Activated T-cell treated with anti-CD3 and anti-CD28 coated beads, Interleukin-2, amount 50 U/mL, for 72 hours (primary cell): ENCODE measurements around the gene ANKRD65. TPM values are rescaled to one million over a fixed set of nuclear protein-coding genes. Genes with fewer than 3 reads are reported as not detected.
A peak's percentile ranks its signal among the peaks of the same experiment; 100 is the strongest.
"Not testable (repeated sequence)": the region's sequence is repeated elsewhere in the genome, so short reads cannot be mapped to it uniquely, and the experiment has no call there.

ENCODE experiments used
- ATAC-seq, 2 donors: fragments of 150-1000 bp; cut with Tn5 transposase; replicated peaks in 1 of 2; 2 replicates each; pipeline ENCODE4 v1.10.0; 2021; ENCODE audit warnings: moderate library complexity in 2 of 2, mild to moderate bottlenecking in 1 of 2
- DNase-seq, 2 donors: peaks; one replicate each; pipeline ENCODE4 v3.0.0; 2021 to 2022; ENCODE audit warnings: mixed read lengths in 1 of 2
- H3K27ac Mint-ChIP-seq: one replicate; pipeline ENCODE4 v1.8.0; 2022; ENCODE audit warnings: mild to moderate bottlenecking, moderate library complexity, mixed read lengths
- H3K27me3 Mint-ChIP-seq: one replicate; pipeline ENCODE4 v1.8.0; 2022; ENCODE audit warnings: low read depth, mixed read lengths
- H3K36me3 Mint-ChIP-seq, 2 donors: one replicate each; pipeline ENCODE4 v1.8.0; 2022; ENCODE audit warnings: mixed read lengths in 2 of 2, mild to moderate bottlenecking in 1 of 2; ENCODE audit not compliant: insufficient read depth in 2 of 2
- H3K4me1 Mint-ChIP-seq: one replicate; pipeline ENCODE4 v1.8.0; 2022; ENCODE audit warnings: low read depth, mixed read lengths
- H3K4me3 Mint-ChIP-seq, 2 donors: one replicate each; pipeline ENCODE4 v1.8.0; 2022; ENCODE audit warnings: mild to moderate bottlenecking in 2 of 2, mixed read lengths in 2 of 2, moderate library complexity in 2 of 2
- H3K9me3 Mint-ChIP-seq, 2 donors: one replicate each; pipeline ENCODE4 v1.8.0; 2022; ENCODE audit warnings: mixed read lengths in 2 of 2
- total RNA-seq, 2 donors: library from RNA; stranded (reverse); gene quantifications; one replicate each; pipeline ENCODE4 v1.2.3, GENCODE V29; 2022

Gene ANKRD65
- total RNA-seq, 2 donors from 2014 or later, result 0.17 TPM; not detected in 1

DNA sequence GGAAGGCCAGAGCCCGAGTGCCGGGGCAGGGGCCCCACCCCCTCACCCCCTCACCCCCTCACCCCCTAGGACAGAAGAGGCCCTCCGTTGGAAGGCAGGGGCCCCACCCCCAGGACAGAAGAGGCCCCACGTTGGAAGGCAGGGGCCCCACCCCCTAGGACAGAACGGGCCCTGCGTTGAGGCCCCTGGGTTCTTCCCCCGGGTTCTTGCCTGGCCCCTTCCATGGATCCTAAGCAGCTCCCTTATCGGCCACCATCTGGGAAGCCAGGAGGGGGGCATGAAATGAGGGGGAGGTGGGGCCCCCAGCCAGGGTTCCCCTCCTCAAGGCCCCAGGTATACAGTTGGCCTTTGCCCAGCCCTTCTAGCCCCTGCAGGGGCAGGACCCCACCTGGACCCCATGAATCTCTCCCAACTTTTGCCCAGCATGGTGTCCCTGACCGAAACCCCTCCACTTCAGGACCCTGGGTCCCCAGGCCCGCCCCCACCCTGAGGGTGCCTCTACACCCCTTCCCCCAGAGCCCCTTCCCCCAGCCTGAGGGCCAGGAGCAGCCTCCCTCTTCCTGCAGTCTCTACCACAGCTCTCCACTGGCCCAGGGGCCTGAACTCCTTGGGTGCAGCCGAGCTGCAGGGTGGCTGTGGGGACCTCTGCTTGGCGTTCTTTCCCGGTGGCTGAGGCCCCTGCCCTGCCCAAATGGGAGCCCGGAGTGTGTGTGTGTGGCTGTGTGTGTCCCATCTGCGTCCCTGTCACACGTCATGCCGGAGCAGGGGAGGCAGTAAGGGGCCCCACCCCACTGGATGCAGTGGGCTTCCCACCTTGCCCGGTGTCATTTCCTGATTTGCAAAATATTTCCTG lies 10.1 kb upstream of the ANKRD65 start:
- Mint-ChIP-seq H3K27ac (no peak overlapping the region), H3K27me3 (peaks cover 22% of the 10 kb centered on the region), H3K36me3 (peaks cover 2% of the 10 kb centered on the region in 2 donors), H3K9me3 (no peaks in the 10 kb centered on the region), H3K4me1 (no peaks in the 10 kb centered on the region), H3K4me3 (no peak overlapping the region)
- ATAC-seq (no peak), DNase-seq (no peak)

GRCh38 chr1:1430114-1430982 lies 9.3 kb upstream of the ANKRD65 start:
- Mint-ChIP-seq H3K4me3 (no peak overlapping the region), H3K4me1 (no peaks in the 10 kb centered on the region), H3K36me3 (peaks cover 2% of the 10 kb centered on the region in 2 donors), H3K9me3 (no peaks in the 10 kb centered on the region), H3K27ac (no peak overlapping the region), H3K27me3 (peaks cover 23% of the 10 kb centered on the region)
- DNase-seq, result no peak
- no peak for ATAC-seq

- peaks cover 2% of the 10 kb centered on the region in 2 donors for H3K36me3 Mint-ChIP-seq
- DNase-seq (no peak), ATAC-seq (no peak)
- H3K4me1 Mint-ChIP-seq, result no peaks in the 10 kb centered on the region
- peaks cover 17% of the 10 kb centered on the region for H3K27me3 Mint-ChIP-seq
- no peak overlapping the region for H3K4me3 Mint-ChIP-seq
- H3K9me3 Mint-ChIP-seq, result no peaks in the 10 kb centered on the region
- no peak overlapping the region for H3K27ac Mint-ChIP-seq
These were observed 8.6 kb upstream of the ANKRD65 start for GRCh38 chr1:1429671-1430073.

DNA sequence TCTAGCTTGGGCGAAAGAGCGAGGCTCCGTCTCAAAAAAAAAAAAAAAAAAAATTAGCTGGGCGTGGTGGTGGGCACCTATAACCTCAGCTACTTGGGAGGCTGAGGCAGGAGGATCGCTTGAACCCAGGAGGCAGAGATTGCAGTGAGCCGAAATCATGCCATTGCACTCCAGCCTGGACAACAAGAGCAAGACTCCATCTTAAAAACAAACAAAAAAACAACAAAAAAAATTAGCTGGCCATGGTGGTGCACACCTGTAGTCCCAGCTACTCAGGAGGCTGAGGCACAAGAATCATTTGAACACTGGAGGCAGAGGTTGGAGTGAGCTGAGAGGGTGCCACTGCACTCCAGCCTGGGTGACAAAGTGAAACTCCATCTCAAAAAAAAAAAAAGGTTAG lies 7.9 kb upstream of the ANKRD65 start:
- not testable (repeated sequence) for H3K9me3 Mint-ChIP-seq, H3K4me1 Mint-ChIP-seq, ATAC-seq, DNase-seq, H3K27ac Mint-ChIP-seq, H3K4me3 Mint-ChIP-seq, H3K36me3 Mint-ChIP-seq
- H3K27me3 Mint-ChIP-seq, result peaks cover 17% of the 10 kb centered on the region

GRCh38 chr1:1428174-1428573 lies 7.1 kb upstream of the ANKRD65 start:
- ATAC-seq (no peak), DNase-seq (no peak)
- Mint-ChIP-seq H3K9me3 (no peaks in the 10 kb centered on the region), H3K4me1 (peaks cover 2% of the 10 kb centered on the region), H3K4me3 (peak overlapping the region; percentile 25 to 38), H3K27ac (no peak overlapping the region), H3K36me3 (peaks cover 2% of the 10 kb centered on the region in 2 donors), H3K27me3 (peaks cover 17% of the 10 kb centered on the region)

GRCh38 chr1:1427820-1428148 lies 6.7 kb upstream of the ANKRD65 start:
- Mint-ChIP-seq H3K27ac (no peak overlapping the region), H3K9me3 (no peaks in the 10 kb centered on the region), H3K4me1 (peaks cover 6% of the 10 kb centered on the region), H3K27me3 (peaks cover 20% of the 10 kb centered on the region), H3K36me3 (peaks cover 2% of the 10 kb centered on the region in 2 donors), H3K4me3 (no peak overlapping the region)
- DNase-seq (no peak), ATAC-seq (no peak)

DNA sequence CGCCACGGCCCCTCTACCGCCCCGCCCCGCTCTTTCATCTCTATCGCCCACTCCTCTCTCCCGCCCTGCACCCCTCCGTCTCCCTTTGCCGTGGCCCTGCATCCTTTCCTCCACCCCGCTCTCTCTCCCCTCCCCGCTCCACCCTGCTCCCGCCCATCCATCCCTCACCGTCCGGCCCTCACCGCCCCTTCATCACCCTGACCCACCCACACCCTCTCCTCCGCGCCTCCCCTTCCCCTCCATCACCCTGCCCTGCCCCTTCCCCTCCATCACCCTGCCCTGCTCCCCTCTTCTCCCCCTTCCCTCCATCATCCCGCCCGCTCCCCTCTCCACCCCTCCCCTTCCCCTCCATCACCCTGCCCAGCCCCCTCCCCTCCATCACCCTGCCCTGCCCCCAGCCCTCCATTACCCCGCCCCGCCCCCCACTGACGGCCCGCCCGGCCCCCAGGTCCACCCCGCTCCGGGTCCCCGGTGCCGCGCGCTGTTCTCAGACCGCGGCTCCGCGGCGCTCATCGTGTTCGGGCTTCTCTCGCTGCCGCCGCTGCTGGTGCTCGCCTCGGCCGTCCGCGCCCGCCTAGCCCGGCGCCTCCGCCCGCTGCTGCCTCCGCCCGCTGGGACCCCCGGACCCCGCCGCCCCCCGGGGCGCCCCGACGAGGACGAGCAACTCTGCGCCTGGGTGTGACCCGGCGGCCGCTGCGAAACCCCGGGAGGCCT lies 6.2 kb upstream of the ANKRD65 start:
- ATAC-seq (peak in 1 of 2 donors; percentile 18), DNase-seq (peak in 1 of 2 donors; percentile 30)
- H3K9me3 Mint-ChIP-seq, result no peaks in the 10 kb centered on the region
- peaks cover 11% of the 10 kb centered on the region for H3K4me1 Mint-ChIP-seq
- H3K36me3 Mint-ChIP-seq, result peaks cover 2% of the 10 kb centered on the region in 2 donors
- peaks cover 25% of the 10 kb centered on the region for H3K27me3 Mint-ChIP-seq
- H3K4me3 Mint-ChIP-seq, result peak overlapping the region in 1 of 2 donors; percentile 27
- no peak overlapping the region for H3K27ac Mint-ChIP-seq

- Mint-ChIP-seq H3K27ac (no peak overlapping the region), H3K27me3 (peaks cover 26% of the 10 kb centered on the region), H3K36me3 (peaks cover 2% of the 10 kb centered on the region in 2 donors), H3K4me3 (peak overlapping the region in 1 of 2 donors; percentile 67), H3K9me3 (no peaks in the 10 kb centered on the region), H3K4me1 (peaks cover 12% of the 10 kb centered on the region)
- no peak for DNase-seq
- ATAC-seq, result peak in 1 of 2 donors; percentile 28
These were observed 5.5 kb upstream of the ANKRD65 start for GRCh38 chr1:1426496-1427105.

GRCh38 chr1:1425753-1426495 lies 4.8 kb upstream of the ANKRD65 start:
- Mint-ChIP-seq H3K36me3 (peaks cover 2% of the 10 kb centered on the region in 2 donors), H3K4me1 (peaks cover 12% of the 10 kb centered on the region), H3K27me3 (peaks cover 26% of the 10 kb centered on the region), H3K9me3 (no peaks in the 10 kb centered on the region), H3K4me3 (peak overlapping the region in 1 of 2 donors; percentile 67), H3K27ac (no peak overlapping the region)
- DNase-seq (no peak), ATAC-seq (no peak)

- Mint-ChIP-seq H3K4me1 (peaks cover 12% of the 10 kb centered on the region), H3K4me3 (no peak overlapping the region), H3K27ac (no peak overlapping the region), H3K27me3 (peaks cover 26% of the 10 kb centered on the region), H3K9me3 (no peaks in the 10 kb centered on the region), H3K36me3 (peaks cover 2% of the 10 kb centered on the region in 2 donors)
- no peak for ATAC-seq
- no peak for DNase-seq
These were observed 4.3 kb upstream of the ANKRD65 start for GRCh38 chr1:1425426-1425752.

DNA sequence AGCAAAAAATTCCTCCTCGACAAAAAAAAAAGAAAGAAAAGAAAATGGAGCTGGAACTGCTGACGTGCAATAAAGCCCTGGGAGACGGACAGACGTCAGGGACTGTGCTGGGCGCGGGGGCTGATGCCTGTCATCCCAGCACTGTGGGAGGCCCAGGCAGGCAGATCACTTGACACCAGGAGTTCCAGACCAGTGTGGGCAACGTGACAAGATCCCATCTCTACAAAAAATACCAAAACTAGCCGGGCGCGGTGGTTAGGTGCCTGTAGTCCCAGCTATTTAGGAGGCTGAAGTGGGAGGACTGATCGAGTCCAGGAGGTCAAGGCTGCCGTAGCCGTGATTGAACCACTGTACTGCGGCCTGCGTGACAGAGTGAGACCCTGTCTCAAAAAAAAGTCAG lies 3.6 kb upstream of the ANKRD65 start:
- Mint-ChIP-seq H3K9me3 (no peaks in the 10 kb centered on the region), H3K4me3 (no peak overlapping the region), H3K4me1 (peaks cover 12% of the 10 kb centered on the region), H3K36me3 (peaks cover 2% of the 10 kb centered on the region in 2 donors), H3K27me3 (peaks cover 26% of the 10 kb centered on the region), H3K27ac (no peak overlapping the region)
- ATAC-seq, result no peak
- no peak for DNase-seq

GRCh38 chr1:1423245-1423597 lies 2.1 kb upstream of the ANKRD65 start:
- no peak overlapping the region for H3K27ac Mint-ChIP-seq

More at GRCh38 chr1:1423245-1423597, 2.1 kb upstream of the ANKRD65 start:
- ATAC-seq (no peak), DNase-seq (no peak)
- no peaks in the 10 kb centered on the region for H3K9me3 Mint-ChIP-seq
- peaks cover 16% of the 10 kb centered on the region for H3K27me3 Mint-ChIP-seq
- no peaks in the 10 kb centered on the region for H3K36me3 Mint-ChIP-seq
- H3K4me1 Mint-ChIP-seq, result peaks cover 20% of the 10 kb centered on the region
- H3K4me3 Mint-ChIP-seq, result no peak overlapping the region
